Measurements from ENCODE around the gene FGFR3.

The FGFR3 gene

GRCh38 chr4:1788254-1788973 is 4.7 kb upstream of the FGFR3 start:
- no peak for DNase-seq (ENCODE audit: low spot score)

- DNase-seq (ENCODE audit: low spot score): no peak
Observed at GRCh38 chr4:1789552-1789951, 3.5 kb upstream of the FGFR3 start.

GRCh38 chr4:1790005-1790404 is 3.1 kb upstream of the FGFR3 start:
- no peak for DNase-seq (ENCODE audit: low spot score)

- no peak for DNase-seq (ENCODE audit: low spot score)
Observed at GRCh38 chr4:1792158-1792831, 798 bp upstream of the FGFR3 start.

GRCh38 chr4:1793496-1793840 is 375 bp downstream of the FGFR3 start:
- DNase-seq (ENCODE audit: low spot score): no peak

DNA sequence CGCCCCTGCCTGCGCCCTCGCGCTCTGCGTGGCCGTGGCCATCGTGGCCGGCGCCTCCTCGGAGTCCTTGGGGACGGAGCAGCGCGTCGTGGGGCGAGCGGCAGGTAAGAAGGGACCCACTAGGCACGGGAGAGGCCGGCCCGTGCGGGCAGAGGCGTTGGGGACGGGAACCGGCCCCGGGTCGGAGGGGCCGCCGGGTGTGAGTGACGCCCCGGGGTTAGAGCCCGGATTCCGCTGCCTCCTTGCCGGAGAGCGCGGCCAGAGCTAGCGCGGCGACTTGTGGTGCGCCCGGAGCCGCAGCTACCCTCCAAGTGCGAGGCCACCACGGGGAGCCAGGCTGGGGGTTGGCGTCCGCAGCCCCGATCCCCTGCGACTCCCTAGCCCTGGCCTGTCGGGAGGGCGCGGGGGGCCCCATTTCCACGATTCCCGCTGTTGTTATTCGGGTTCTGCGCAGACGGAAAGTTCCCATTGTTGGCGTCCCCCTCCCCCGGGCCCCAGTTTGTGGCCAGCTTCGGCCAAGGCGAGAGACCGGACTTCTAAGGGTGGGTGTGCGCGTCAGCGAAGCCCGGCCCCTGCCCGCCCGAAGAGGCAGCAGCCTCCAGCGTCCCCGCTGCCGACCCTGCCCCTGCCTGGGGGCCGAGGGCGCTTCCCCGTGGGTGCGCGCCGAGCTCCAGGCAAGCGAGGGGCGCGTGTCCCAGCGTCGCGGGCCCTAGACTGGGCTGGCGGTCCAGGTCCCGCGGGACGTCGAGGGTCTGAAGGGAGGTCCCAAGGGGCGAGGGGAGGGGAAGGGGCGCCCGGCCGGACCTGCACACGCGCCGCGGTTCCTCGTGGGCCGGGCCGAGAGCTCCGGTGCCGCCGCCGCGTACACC is 1.1 kb downstream of the FGFR3 start:
- no peak for DNase-seq (ENCODE audit: low spot score)

DNA sequence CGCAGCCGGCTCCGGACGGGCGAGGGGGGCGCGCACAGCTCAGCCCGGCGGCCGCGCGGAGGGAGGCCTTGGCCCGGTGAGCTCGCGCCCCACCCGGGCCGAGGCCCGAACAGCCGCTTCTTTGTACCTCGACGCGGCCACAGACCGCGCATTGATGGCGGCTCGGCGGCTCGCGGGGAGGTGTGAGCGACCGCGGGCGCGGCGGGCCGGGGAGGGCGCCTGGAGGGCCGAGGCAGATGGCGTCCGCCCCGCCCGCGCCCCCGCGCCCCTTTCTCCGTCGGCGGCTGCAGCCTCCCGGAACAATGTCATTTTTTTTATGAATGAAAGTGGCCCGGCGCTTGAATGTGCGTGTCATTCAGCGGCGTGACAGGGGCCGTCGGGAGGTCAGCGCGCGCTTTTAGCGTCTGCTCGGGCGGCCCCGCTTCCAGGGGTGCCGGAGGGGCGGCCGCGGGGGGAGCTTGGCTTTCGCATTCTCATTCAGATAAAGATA is 1.8 kb downstream of the FGFR3 start:
- no peak for DNase-seq (ENCODE audit: low spot score)

GRCh38 chr4:1795299-1796195 is 2.5 kb downstream of the FGFR3 start:
- DNase-seq (ENCODE audit: low spot score): no peak

GRCh38 chr4:1796486-1797204 is 3.6 kb downstream of the FGFR3 start:
- DNase-seq (ENCODE audit: low spot score): no peak

- DNase-seq (ENCODE audit: low spot score): no peak
Observed at GRCh38 chr4:1797298-1797860, 4.3 kb downstream of the FGFR3 start.

DNA sequence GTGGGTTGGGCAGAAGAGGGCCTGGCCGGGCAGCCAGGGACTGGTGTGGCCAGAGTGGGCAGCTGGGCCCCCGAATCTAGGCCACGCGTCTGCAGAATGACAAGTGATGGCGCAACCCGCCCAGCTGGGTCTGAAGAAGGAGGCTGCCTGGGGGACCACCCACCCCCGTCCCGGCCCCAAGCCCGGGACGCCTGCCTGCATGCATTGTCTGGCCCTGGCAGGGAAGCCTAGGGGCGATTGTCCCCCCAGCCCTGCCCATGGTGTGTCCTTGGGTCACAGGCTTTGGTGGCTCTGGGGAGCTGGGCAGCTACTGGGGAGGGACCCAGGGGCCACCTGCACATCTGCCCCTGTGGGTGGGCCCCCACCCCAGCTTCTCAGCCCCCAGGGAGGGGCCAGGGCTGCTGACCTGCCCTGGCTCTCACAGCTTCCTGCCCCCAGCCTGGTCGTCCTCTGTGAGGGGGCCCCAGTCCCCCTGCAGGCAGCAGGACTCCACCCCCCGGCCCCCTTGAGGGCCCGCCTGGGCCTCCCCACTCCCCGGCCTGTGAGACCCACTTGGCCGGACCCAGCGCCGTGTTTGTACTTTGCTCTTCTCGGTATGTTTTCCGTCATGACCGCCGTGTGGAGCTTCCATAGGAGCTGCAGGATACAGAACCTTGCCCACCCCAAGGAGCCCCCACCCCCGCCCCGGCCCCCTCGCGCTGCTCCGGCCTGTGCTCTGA is 4.9 kb downstream of the FGFR3 start:
- no peak for DNase-seq (ENCODE audit: low spot score)

DNA sequence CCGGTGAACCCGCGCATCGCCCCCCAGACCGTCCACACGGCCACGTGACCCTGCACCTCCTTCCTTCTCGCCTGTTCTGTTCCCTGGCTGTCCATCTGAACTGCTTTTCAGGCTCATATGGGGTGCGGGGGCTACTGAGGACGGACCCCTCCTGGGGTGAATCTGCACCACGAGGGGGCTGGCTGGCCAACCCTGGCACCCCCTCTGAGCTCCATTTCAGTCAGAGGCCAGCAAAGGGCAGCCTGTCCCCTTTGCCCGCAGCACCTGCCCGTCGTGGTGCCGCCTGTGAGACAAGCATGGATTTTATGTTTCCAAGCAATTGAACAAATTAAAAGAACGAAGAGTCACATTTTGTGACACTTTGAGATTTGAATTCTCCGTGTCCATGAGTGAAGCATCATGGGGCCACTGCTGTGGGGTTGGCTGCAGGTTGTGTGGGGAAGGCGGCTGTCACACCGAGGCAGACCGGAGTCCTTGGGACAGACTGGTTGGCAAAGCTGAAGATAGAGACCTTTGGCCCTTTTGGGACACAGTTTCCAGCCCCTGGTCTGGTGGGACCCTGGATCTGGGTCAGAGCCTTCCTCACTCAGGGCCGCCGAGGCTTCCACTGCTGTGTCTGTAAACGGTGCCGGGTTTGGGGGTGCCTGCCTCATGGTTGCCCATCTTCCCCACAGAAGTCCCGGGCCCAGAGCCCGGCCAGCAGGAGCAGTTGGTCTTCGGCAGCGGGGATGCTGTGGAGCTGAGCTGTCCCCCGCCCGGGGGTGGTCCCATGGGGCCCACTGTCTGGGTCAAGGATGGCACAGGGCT is 5.7 kb downstream of the FGFR3 start:
- DNase-seq (ENCODE audit: low spot score): no peak

DNA sequence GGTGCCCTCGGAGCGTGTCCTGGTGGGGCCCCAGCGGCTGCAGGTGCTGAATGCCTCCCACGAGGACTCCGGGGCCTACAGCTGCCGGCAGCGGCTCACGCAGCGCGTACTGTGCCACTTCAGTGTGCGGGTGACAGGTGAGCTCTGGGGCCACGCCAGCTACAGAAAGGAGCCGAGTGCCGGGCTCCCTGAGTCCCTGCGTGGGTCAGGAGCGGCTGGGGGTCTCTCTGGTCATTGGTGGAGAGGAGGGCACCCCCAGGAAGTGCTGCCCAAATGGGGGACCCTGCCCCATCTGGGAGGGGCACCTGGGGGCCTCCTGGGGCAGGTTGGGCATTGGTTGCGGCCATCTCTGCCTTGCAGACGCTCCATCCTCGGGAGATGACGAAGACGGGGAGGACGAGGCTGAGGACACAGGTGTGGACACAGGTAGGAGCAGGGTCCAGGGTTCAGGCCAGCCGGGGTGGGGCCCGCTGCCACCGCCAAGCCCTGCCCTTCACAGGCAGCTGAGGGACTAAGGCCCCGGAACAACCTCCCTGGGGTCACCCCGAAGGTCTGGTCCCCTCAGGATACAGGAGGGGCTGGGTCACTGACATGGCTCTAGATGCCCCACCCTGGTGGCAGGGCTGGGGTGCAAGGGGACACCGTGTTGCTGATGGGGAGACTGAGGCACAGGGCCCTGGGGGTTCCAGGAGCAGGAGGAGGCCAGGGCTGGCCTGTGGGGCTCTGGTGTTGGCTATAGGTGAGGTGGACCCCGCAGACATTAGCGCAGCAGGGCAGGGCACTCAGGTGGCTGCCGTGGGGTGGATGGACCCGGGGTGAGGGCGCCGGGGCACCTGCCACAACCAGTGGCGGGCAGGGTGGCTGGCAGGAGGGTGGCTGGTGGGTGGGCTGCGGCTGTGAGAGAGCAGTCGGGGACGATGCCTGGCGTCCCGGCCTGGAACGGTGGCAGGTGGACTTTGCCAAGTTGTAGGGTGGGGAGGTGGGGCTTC is 6.6 kb downstream of the FGFR3 start:
- DNase-seq (ENCODE audit: low spot score): no peak

- DNase-seq (ENCODE audit: low spot score): no peak
Observed at GRCh38 chr4:1800805-1801204, 7.7 kb downstream of the FGFR3 start.

DNA sequence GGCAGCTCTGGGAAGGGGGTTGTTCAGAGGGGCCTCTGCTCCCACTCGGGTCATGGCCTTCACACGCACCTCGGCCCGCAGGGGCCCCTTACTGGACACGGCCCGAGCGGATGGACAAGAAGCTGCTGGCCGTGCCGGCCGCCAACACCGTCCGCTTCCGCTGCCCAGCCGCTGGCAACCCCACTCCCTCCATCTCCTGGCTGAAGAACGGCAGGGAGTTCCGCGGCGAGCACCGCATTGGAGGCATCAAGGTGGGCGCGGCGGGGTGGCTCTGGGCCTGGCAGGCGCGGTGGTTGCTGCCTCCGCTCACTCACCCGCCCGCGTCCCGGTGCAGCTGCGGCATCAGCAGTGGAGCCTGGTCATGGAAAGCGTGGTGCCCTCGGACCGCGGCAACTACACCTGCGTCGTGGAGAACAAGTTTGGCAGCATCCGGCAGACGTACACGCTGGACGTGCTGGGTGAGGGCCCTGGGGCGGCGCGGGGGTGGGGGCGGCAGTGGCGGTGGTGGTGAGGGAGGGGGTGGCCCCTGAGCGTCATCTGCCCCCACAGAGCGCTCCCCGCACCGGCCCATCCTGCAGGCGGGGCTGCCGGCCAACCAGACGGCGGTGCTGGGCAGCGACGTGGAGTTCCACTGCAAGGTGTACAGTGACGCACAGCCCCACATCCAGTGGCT is 8.3 kb downstream of the FGFR3 start:
- DNase-seq (ENCODE audit: low spot score): no peak

- no peak for DNase-seq (ENCODE audit: low spot score)
Observed at GRCh38 chr4:1802151-1802715, 9.1 kb downstream of the FGFR3 start.

Measured in CD4-positive, alpha-beta T cell treated with Interleukin-6 at 100 ng/mL for 8 hours (primary cell).